Spleen (tissue), 7 donors: ENCODE data around the gene CADM2.

Experiments
- CTCF ChIP-seq, 11 experiments: fragments of 200-600 bp in 7 of 11; fragments of 450-650 bp in 4 of 11; sonication (generic) in 4 of 11; IDR thresholded peaks in 8 of 11; conservative IDR thresholded peaks in 3 of 11; 1 replicate in 7 of 11; 2 replicates in 4 of 11; pipeline versions ENCODE4 v1.4.0 to v1.8.0; 2016 to 2021; ENCODE audit warnings: antibody characterized with exemption in 11 of 11, inconsistent platforms in 4 of 11, mild to moderate bottlenecking in 1 of 11
- POLR2A ChIP-seq, 3 donors: fragments of 450-650 bp; IDR thresholded peaks; one replicate each; pipeline ENCODE4 v1.5.1; 2017; ENCODE audit warnings: antibody characterized with exemption in 3 of 3, mild to moderate bottlenecking in 1 of 3
- POLR2AphosphoS5 ChIP-seq, 3 donors: sonication (generic); formaldehyde crosslinking; IDR thresholded peaks; one replicate each; pipeline ENCODE4 v1.5.1; 2017; ENCODE audit warnings: antibody characterized with exemption in 3 of 3
- donor health status: DM: no; HTN: no; CAD: no; lungs with moderate emphysema.
- donor health status: DM: no; HTN: no; CAD: no.
- donor health status: DM: no; HTN: no; CAD: no.

GRCh38 chr3:85432081-85432480, 473.3 kb downstream of the CADM2 start:
- TF ChIP-seq CTCF (IDR thresholded peaks at IDR 0.05 in 8 of 11, conservative IDR thresholded peaks at IDR 0.05 in 3 of 11) (no peak), POLR2A (IDR thresholded peaks at IDR 0.05) (no peak), POLR2AphosphoS5 (IDR thresholded peaks at IDR 0.05) (no peak)
